Measurements from ENCODE around the gene EPB41L4A.
"Not testable (repeated sequence)": the region's sequence is repeated elsewhere in the genome, so short reads cannot be mapped to it uniquely, and the experiment has no call there.

EPB41L4A gene

GRCh38 chr5:112250551-112250950 lies 168.5 kb downstream of the EPB41L4A start:
- no peak for DNase-seq

GRCh38 chr5:112248623-112249022 lies 170.5 kb downstream of the EPB41L4A start:
- DNase-seq: no peak

DNA sequence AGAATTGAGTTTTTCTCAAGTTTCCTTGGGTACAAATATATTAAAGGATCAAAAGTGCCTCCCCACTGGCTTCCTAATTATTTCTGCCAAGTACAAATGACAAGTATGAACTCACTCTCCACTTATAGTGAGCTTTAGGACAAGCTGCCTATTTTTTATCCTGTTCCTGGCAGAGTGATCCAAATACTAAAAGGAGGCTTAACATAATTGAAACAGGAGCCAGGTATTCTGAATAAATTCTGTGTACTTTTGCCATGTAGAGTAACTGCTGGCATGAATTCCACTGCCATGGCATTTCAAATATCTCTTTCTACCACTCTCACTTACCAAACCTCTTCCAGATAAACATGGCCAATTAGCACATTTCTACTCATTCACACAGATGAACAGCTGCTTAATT lies 171.1 kb downstream of the EPB41L4A start:
- DNase-seq: no peak

GRCh38 chr5:112245656-112246055 lies 173.4 kb downstream of the EPB41L4A start:
- no peak for DNase-seq

GRCh38 chr5:112239996-112240395 lies 179.1 kb downstream of the EPB41L4A start:
- no peak for DNase-seq

GRCh38 chr5:112238473-112238872 lies 180.6 kb downstream of the EPB41L4A start:
- DNase-seq: no peak

DNA sequence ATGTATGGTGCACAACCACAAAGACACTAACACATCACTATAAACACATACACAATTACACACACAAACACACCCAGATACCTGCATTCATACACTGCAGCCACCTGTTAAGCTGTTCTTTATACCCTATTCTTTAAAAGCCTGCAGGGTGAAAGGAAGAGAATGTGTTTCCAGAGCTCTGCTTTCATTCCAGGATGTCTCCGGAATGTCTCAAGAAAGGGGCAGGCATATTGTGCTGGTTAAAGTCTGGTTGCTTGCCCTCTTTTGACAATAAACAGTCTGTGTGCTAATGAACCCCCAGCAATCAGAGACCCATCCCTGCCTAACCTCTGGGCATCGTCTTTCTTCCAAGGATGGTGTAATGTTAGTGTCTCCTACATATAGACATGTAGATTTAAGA lies 181.6 kb downstream of the EPB41L4A start:
- DNase-seq: no peak

DNA sequence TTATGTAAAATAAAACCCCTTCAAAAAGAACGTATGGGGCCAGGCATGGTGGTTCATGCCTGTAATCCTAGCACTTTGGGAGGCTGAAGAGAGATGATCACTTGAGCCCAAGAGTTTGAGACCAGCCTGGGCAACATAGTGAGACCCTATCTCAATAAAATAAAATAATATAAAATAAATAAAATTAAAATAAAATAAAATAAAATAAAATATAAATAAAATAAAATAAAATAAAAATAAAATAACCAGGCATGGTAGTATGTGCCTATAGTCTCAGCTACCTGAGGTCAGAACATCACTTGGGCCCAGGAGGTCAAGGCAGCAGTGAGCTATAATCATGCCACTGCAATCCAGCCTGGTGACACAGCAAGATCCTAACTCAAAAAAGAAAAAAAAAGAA lies 185.1 kb downstream of the EPB41L4A start:
- DNase-seq: no peak

DNA sequence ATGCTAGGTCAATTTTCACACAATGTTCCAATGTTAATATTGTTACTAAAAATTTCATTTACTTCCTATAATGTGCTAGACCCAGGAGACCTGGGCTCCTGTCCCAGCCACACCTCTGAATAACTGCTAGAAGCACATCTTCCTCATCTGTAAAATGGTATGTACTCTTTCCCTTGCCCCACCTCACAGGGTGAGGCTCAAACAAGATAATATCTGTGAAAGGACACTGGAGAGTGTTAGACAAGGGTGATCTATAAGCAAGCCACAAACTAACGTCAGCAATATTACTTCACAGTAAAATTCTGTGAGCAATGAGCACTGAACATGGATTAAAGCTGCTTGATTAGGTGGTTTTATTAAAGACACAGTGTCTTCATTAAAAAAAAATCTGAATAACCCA lies 186.4 kb downstream of the EPB41L4A start:
- no peak for DNase-seq

DNA sequence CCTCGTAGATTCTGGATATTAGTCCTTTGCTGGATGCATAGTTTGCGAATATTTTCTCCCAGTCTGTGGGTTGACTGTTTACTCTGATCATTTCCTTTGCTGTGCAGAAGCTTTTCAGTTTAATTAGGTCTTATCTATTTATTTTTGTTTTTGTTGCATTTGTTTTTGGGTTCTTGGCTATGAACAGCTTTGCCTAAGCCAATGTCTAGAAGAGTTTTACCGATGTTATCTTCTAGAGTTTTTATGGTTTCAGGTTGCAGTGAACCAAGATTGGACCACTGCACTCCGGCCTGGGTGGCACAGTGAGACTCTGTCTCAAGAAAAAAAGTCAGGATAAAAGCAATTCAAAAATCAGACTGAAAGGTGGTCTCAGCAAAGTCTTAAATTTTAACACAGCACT lies 188.5 kb downstream of the EPB41L4A start:
- no peak for DNase-seq

- DNase-seq: peak; percentile 1
These were observed 190.4 kb downstream of the EPB41L4A start for GRCh38 chr5:112228667-112229066.

- no peak for DNase-seq
These were observed 191.0 kb downstream of the EPB41L4A start for GRCh38 chr5:112227911-112228631.

DNA sequence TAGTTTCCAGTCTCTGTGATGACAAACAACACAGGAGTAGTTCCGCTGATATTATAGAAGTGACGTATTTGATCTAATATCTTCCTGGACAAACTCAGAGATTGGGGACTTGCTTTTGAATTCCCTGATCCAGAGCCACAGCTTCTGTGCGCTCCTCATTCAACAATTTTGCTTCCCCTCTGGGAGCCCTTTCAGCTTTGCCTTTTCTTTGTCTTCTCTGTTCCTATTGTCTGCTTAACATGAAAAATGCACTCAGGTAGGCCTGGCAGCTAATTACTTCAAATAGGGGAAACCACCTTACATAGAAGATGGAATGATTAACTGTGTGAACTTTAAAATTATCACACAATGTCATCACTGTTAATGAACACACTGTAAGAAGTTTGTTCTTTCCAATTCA lies 192.9 kb downstream of the EPB41L4A start:
- DNase-seq: no peak

- not testable (repeated sequence) for DNase-seq
These were observed 196.1 kb downstream of the EPB41L4A start for GRCh38 chr5:112222997-112223396.

- no peak for DNase-seq
These were observed 197.9 kb downstream of the EPB41L4A start for GRCh38 chr5:112221128-112221527.

DNA sequence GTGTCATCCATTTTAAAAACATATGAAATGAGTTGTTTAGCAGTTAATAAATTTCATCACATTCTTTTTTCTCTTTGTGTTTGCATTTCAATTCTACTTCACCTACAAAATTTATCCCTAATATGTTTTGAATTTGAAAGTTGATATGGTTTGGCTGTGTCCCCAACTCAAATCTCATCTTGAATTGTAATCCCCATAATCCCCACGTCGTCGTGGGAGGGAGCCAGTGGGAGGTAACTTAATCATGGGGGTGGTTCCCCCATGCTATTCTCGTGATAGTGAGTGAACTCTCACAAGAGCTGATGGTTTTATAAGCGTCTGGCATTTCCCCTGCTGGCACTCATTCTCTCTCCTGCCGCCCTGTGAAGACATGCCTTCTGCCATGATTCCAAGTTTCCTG lies 200.1 kb downstream of the EPB41L4A start:
- DNase-seq: no peak

GRCh38 chr5:112217843-112218579 lies 201.1 kb downstream of the EPB41L4A start:
- no peak for DNase-seq

DNA sequence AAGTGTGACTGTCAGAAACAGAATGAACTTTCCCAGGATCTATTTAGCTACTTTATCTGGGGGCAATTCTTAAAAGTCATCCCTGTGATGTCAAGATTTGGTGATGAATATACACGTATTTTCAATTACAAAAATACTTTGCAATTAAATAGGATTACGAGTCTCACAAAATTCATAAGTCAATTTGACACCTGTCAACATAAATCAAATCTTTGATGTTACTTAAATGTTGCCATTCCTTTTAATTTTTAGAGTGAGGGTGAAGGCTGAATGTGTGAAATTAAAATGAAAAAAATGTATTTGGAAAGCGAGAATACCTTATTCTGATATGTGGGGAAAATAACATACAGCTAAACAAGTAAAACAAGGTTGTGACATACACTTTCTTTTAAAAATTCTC lies 202.9 kb downstream of the EPB41L4A start:
- DNase-seq: no peak

DNA sequence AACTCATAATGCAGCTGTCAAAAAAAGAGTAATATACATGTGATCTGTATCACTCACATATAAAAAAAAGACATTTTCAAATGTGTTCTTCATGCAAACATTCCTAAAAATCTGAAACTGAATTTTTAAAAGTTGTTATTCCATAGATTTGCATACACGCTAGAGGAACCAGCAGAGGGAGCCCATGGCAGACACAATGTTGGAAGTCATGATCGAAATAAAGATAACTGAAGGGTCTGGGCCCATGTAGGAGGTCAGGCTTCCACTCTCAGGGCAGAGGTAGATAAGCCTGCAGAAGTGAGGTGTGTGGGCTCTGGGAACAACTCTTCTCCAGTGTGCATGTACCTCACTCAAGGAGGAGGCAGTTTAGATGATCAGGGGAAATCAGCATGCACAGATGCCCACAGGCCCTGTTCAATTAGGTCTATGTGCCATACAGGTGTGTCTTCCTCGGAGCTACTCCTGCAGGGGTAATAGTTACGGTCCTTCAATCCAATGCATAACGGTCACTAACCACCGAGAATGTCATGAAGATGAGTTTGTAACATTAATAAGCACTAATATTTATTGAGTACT lies 208.6 kb downstream of the EPB41L4A start:
- DNase-seq: no peak

DNA sequence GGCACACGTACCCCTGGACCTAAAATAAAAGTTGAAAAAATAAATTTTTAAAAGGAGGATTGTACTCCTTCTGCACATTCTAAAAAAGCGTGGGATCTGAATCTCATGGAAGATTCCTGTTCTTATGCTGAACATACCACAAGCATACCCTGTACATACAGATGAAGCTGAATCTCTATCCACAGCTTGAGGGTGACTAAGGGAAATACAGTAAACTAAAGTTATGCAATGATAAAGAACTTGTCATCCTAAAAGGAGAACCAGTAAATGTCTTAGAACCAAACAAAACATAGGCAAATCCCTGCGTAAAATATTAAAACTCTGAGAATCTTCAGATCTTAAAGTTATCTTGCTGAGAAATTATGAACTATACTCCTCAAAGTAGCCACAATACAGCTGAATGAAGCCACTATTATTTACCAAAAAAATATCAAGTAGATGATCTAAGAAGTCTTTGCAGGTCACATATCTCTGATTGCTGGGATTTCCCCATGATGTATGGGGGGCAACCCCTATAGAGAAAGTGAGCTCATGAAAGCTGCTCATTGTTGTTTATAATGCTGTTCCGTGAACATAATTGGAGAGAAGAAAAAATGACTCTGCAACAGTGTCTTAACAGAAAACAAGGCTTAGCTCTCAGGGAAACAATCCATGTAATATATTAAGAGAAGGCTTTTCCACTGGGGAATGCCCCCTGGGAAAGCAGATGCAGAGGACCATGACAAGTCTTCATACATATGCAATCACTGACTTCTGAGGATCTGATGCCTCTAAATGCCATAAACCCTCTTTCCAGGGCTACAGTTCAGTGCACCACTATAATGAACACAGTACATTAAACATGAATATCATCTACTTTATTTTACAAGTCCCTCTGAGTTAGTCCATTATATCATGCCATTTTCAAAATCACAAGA lies 210.1 kb downstream of the EPB41L4A start:
- no peak for DNase-seq

DNA sequence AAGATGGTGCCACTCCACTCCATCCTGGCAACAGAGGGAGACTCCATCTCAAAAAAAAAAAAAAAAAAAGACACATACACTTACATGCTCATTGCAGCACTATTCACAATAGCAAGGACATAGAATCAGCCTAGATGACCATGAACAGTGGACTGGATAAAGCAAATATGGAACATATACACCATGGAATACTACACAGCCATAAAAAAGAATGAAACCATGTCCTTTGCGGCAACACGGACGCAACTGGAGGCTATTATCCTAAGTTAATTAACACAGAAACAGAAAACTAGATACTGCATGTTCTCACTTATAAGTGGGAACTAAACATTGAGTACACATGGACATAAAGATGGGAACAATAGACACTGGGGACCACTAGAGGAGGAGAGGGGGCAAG lies 210.9 kb downstream of the EPB41L4A start:
- DNase-seq: not testable (repeated sequence)

GRCh38 chr5:112205846-112206245 lies 213.2 kb downstream of the EPB41L4A start:
- DNase-seq: no peak

DNA sequence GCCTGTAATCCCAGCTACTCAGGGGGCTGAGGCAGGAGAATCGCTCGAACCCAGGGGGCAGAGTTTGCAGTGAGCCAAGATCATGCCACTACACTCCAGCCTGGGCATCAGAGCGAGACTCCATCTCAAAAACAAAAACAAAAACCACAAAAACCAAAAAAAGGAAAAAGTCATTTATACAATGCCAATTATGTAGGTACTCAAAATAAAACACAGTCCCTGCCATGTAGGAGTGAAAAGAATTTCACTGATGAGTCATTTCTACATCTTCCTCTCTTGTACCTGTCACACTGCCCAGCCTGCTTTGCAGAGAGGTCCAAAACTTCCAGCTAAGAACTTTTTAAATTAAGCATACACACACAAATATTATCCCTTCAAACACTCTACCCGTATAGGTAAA lies 215.8 kb downstream of the EPB41L4A start:
- no peak for DNase-seq

Measured in NCI-H510A (cell line).